Activated naive CD4-positive, alpha-beta T cell (primary cell): Measurements from ENCODE around the gene VAC14.
"Not testable (repeated sequence)": the region's sequence is repeated elsewhere in the genome, so short reads cannot be mapped to it uniquely, and the experiment has no call there.

ENCODE experiments used
- DNase-seq, 4 experiments: peaks; one replicate each; lab custom pipeline; 2025; lab: John Stamatoyannopoulos, UW

VAC14 gene

GRCh38 chr16:70680495-70681381, 120.2 kb downstream of the VAC14 start:
- DNase-seq, result no peak

- no peak for DNase-seq
Observed at GRCh38 chr16:70679671-70680494, 121.1 kb downstream of the VAC14 start.

- DNase-seq, result no peak
Observed at GRCh38 chr16:70678898-70679670, 121.9 kb downstream of the VAC14 start.

- no peak for DNase-seq
Observed at GRCh38 chr16:70678121-70678897, 122.6 kb downstream of the VAC14 start.

DNA sequence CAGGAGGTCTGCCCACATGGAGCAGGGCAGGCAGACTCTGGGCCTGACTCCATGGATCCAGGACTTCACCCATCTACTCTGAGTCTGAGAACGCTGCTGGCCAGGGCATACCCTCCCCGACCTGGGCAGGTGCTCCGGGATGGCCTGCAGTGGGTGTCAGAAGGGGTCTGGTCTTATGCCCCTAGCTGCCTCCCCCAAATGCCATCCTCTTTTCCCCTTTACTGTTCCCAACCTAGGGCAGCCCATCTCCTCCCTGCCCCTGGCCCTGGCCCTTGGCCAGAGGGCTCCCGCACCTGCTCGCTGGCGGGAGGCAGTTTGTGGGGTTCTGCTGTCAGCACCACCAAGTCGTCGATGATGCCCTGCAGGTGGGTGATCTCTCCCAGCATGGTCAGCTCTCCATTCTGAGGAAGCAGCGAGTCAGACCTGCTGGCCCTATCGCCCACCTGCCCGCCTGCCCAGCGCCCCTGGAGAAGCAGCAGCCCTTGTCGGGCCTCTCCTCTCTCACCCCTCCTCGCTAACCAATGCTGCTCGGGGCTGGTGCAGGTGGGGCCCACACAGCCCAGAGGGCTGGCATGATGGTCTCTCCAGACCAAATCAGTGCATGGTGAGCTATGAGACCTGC, 123.3 kb downstream of the VAC14 start:
- DNase-seq, result no peak

DNA sequence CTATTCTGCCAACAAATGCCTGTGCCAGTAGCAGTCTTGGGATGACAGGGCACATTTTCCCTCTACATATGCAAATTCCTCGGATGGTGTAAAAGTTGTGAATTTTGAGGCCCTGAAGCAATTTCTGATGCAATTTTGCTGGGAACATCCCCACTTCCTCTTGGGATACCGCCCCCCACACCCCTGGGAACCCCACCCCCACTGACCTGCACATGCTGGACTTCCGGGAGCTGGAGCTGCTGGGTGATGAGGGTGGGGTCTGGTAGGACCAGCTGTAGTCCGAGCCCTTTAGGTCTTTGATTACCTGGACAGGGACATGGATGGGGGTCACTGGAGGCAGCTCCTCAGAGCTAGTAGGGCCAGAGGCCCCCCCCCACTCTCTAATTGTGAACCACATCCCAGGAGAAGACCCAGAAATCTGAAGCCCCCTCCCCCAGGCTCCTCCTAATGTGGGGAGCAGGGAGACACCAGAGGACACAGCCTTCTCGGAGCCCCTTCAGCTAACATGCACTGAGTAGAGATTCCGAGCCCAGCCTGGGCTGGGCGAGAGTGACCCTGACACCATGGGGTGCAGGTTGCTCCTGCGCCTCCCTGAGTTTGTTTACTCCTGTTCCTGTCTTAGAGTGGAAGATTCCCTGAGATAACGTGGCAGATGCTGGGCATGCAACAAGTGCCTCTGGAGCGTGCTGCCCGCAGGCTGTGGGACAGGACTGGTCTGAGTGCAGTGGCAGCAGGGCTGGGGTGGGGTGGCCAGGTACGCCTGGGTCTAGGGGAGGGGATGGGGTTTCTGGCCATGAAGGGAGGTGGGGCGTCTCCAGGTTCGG, 124.1 kb downstream of the VAC14 start:
- no peak for DNase-seq

DNA sequence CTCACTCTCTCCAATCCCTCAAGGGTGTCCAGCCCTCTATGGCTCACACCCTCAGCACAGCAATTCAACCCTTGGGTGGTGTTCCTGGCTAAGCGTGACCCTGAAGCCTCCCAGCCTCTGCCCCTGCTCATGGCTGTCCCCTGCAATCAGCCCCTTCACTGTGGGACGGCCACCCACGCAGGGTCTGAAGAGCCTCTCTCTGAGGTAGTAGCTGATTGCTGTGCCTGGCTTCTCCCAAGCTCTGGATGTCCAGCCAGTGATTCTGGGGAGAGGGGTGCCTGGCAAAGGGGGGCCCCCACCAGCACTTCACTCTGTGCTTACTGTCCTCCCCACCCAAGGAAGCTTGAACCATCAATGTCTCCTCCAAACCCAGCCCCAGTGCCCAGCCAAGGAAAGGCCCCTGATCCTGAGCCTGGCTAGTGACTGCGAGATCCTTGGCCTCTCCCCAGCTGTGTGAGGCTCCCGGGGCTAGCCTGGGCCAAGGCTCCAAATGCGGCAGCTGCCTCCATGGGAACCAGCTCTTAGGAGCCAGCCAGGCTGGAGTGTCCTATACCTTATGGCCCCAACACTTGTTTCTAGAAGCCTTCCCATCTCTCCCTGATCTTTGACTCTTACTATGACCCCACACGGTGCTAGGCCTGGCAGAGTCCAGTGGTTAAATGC, 125.0 kb downstream of the VAC14 start:
- DNase-seq, result no peak

GRCh38 chr16:70674221-70675014, 126.5 kb downstream of the VAC14 start:
- DNase-seq, result no peak

GRCh38 chr16:70670938-70671337, 130.0 kb downstream of the VAC14 start:
- DNase-seq, result not testable (repeated sequence)

DNA sequence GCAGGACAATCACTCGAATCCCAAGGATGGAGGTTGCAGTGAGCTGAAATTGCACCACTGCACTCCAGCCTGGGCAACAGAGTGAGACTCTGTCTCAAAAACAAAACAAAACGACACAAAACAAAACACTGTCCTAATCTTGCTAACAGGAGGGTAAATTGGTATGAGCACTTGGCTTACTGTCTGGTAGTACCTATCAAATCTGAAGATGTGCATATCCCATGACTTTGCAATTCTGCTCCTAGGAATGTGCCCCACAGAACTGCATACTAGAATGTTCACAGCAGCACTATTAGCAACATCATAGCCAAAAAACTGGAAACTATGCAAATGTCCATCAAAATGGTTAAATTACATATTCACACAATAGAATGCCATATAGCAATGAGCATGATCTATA, 130.8 kb downstream of the VAC14 start:
- DNase-seq, result no peak

- no peak for DNase-seq
Observed at GRCh38 chr16:70665806-70666735, 134.9 kb downstream of the VAC14 start.

GRCh38 chr16:70665113-70665694, 135.8 kb downstream of the VAC14 start:
- no peak for DNase-seq

- DNase-seq, result no peak
Observed at GRCh38 chr16:70664325-70665112, 136.4 kb downstream of the VAC14 start.

DNA sequence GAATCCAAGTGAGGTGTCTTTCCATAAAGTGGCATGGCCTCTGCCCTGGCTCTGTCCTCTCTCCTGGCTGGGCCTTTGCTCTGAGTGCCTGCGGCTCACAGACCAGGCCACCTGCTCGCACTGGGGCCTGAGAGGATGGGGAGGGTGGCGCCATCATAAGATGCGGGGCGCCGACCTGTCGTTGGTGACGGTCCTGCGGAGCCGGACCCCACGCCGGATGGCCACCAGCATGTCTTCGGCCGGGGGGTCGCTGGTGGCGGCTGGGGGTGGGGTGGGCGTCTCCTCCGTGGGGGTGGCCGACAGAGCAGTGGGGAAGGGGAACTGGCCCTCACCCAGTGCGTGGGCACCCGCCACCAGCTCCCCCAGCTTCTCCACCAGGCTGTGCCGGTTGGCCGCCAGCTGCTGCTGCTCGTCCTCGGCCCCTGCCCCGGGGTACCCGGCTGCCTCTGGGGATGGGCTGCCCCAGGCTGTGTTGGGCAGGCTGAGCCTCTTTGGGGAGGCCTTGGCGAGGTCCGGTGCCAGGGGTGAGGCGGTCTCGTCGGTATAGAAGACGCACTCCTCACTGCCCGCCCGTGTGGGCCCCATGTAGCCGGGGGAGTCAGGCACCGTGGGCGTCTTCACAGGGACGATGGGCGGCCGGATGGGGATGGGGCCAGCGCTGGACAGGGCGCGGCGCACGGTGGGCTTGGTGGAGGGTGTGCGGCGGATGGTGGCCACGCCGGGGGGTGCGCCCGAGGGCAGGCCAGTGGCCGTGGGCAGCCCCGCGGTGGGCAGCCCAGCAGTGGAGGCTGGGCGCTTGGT, 137.2 kb downstream of the VAC14 start:
- no peak for DNase-seq

DNA sequence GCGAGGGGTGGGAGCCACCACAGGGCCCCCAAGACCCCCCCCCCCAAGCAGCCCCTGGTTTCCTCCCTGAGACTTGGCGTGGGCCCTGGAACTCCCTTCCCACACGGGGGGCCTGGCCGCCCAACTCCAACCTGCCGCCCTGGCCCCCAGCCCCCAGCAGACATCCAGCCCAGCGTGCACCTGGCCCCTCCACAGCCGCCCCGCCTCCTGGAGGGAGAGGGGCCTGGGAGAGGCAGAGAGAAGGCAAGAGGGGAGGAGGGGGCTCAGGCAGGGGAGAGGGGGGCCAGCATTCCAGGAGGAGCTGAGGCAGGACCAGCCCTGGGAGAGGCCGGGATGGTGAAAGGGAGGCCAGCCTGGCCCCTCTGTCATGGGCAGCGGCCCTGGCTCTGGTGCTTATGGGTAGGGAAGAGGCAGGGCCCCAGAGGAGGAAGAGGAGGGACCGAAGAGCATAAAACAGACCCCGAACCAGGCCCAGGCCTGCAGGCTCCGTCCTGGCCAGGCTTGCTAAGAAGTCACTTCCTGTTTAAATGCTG, 137.9 kb downstream of the VAC14 start:
- DNase-seq, result no peak
